ENCODE measurements around the gene ELMO1.

ELMO1 gene

DNA sequence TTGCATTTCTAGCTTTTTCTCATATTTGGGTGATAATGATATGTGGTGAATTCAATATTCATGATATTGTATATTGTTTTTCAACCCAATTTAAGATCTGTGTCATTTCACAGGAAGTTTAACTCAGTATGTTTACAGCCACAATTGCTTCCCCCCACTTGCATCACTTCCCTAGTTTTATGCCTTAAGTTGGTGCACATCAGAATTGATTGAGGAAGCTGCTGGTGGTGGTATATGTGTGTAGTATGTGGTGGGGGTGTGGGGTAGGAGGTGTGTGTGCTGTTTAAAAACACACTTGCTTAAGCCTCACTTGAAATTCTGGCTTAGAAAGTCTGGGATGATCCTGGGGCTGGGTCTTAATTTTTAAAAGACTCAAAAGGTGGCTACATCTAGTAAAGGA is 479.3 kb downstream of the ELMO1 start:
- Histone ChIP-seq H3K27ac (ENCODE audit: low read depth, low read length) (no peak overlapping the region), H3K9me3 (ENCODE audit: control insufficient read depth, insufficient read depth, low read length) (no peaks in the 10 kb centered on the region), H4K20me1 (ENCODE audit: control insufficient read depth, insufficient read depth, low read depth, low read length) (no peaks in the 10 kb centered on the region; the same call in 1 of the 2 replicates), H3K4me1 (ENCODE audit: control insufficient read depth, low read length) (no peaks in the 10 kb centered on the region), H3K4me2 (ENCODE audit: low read length) (no peak overlapping the region), H3K4me3 (ENCODE audit: low read length) (no peak overlapping the region), H3K36me3 (ENCODE audit: control insufficient read depth, low read length) (no peaks in the 10 kb centered on the region), H3K27me3 (ENCODE audit: control insufficient read depth, low read length) (no peaks in the 10 kb centered on the region), H3K9me2 (replicated peaks; ENCODE audit: control insufficient read depth, low read length) (no peaks in the 10 kb centered on the region), H3F3A (ENCODE audit: control insufficient read depth, insufficient read depth) (peaks cover 3% of the 10 kb centered on the region; the same call in 1 of the 2 replicates), H3K79me2 (ENCODE audit: control insufficient read depth, low read length) (no peaks in the 10 kb centered on the region)
- no peak for TF ChIP-seq EZH2phosphoT487 (IDR thresholded peaks at IDR 0.05; ENCODE audit: borderline replicate concordance, low read length)

DNA sequence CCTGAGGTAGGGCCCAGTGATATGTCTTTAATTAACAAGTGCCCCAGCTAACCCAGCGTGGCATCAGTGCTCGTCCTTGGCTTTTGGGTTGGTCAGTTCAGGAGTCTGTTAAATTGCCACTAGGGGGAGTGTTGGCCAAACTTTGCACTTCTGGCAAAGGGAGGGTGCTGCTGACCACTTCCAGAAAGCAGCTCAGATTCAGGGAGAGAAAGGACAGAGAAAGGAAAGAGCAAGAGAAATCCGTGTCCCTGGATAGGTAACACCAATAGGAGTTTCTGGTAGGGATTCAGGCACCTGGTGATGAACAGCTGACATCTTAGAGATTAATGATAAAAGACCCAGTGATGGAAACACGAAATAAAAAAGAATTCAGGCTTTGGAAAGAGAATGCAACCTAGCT is 481.3 kb downstream of the ELMO1 start:
- H4K20me1 ChIP-seq (ENCODE audit: control insufficient read depth, insufficient read depth, low read depth, low read length) = no peaks in the 10 kb centered on the region; the same call in 1 of the 2 replicates
- peaks cover 3% of the 10 kb centered on the region; the same call in 1 of the 2 replicates for H3F3A ChIP-seq (ENCODE audit: control insufficient read depth, insufficient read depth)
- H3K4me2 ChIP-seq (ENCODE audit: low read length) = no peak overlapping the region
- no peaks in the 10 kb centered on the region for H3K36me3 ChIP-seq (ENCODE audit: control insufficient read depth, low read length)
- TF ChIP-seq, protein P1, sequence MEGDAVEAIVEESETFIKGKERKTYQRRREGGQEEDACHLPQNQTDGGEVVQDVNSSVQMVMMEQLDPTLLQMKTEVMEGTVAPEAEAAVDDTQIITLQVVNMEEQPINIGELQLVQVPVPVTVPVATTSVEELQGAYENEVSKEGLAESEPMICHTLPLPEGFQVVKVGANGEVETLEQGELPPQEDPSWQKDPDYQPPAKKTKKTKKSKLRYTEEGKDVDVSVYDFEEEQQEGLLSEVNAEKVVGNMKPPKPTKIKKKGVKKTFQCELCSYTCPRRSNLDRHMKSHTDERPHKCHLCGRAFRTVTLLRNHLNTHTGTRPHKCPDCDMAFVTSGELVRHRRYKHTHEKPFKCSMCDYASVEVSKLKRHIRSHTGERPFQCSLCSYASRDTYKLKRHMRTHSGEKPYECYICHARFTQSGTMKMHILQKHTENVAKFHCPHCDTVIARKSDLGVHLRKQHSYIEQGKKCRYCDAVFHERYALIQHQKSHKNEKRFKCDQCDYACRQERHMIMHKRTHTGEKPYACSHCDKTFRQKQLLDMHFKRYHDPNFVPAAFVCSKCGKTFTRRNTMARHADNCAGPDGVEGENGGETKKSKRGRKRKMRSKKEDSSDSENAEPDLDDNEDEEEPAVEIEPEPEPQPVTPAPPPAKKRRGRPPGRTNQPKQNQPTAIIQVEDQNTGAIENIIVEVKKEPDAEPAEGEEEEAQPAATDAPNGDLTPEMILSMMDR (IDR thresholded peaks at IDR 0.05; ENCODE audit: low read depth, low read length, poor library complexity, severe bottlenecking) = peak; percentile 91
- TF ChIP-seq EZH2phosphoT487 (IDR thresholded peaks at IDR 0.05; ENCODE audit: borderline replicate concordance, low read length) = no peak
- no peaks in the 10 kb centered on the region for H3K79me2 ChIP-seq (ENCODE audit: control insufficient read depth, low read length)
- no peaks in the 10 kb centered on the region for H3K27me3 ChIP-seq (ENCODE audit: control insufficient read depth, low read length)
- no peak overlapping the region for H3K27ac ChIP-seq (ENCODE audit: low read depth, low read length)
- H3K9me3 ChIP-seq (ENCODE audit: control insufficient read depth, insufficient read depth, low read length) = no peaks in the 10 kb centered on the region
- H3K9me2 ChIP-seq (replicated peaks; ENCODE audit: control insufficient read depth, low read length) = no peaks in the 10 kb centered on the region
- H3K4me3 ChIP-seq (ENCODE audit: low read length) = no peak overlapping the region
- no peaks in the 10 kb centered on the region for H3K4me1 ChIP-seq (ENCODE audit: control insufficient read depth, low read length)

DNA sequence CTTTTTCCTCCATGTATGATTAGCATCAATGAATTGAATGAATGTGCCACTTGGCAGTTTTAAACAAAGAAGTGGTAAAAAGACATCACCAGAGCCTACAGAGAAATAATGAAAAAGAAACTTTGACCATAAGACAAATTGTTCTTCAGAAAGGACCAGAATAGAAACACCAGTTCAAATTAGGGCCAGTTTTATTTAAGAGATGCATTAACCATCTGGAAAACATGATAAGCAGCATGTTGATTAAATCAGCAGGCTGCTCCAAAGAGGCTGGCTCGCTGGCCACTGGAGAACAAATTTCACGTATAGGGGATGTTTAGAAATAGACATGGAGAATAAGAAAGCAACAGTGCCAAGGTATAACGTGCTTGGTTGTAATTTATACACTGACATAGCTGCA is 482.0 kb downstream of the ELMO1 start:
- Histone ChIP-seq H3K4me3 (ENCODE audit: low read length) (no peak overlapping the region), H3K27me3 (ENCODE audit: control insufficient read depth, low read length) (no peaks in the 10 kb centered on the region), H3K36me3 (ENCODE audit: control insufficient read depth, low read length) (no peaks in the 10 kb centered on the region), H3K9me3 (ENCODE audit: control insufficient read depth, insufficient read depth, low read length) (no peaks in the 10 kb centered on the region), H3K79me2 (ENCODE audit: control insufficient read depth, low read length) (no peaks in the 10 kb centered on the region), H3K27ac (ENCODE audit: low read depth, low read length) (no peak overlapping the region), H3K4me1 (ENCODE audit: control insufficient read depth, low read length) (no peaks in the 10 kb centered on the region), H4K20me1 (ENCODE audit: control insufficient read depth, insufficient read depth, low read depth, low read length) (no peaks in the 10 kb centered on the region; the same call in 1 of the 2 replicates), H3K9me2 (replicated peaks; ENCODE audit: control insufficient read depth, low read length) (no peaks in the 10 kb centered on the region), H3F3A (ENCODE audit: control insufficient read depth, insufficient read depth) (peaks cover 3% of the 10 kb centered on the region; the same call in 1 of the 2 replicates), H3K4me2 (ENCODE audit: low read length) (no peak overlapping the region)
- TF ChIP-seq, protein P1 (IDR thresholded peaks at IDR 0.05; ENCODE audit: low read depth, low read length, poor library complexity, severe bottlenecking) = no peak
- no peak for TF ChIP-seq EZH2phosphoT487 (IDR thresholded peaks at IDR 0.05; ENCODE audit: borderline replicate concordance, low read length)

DNA sequence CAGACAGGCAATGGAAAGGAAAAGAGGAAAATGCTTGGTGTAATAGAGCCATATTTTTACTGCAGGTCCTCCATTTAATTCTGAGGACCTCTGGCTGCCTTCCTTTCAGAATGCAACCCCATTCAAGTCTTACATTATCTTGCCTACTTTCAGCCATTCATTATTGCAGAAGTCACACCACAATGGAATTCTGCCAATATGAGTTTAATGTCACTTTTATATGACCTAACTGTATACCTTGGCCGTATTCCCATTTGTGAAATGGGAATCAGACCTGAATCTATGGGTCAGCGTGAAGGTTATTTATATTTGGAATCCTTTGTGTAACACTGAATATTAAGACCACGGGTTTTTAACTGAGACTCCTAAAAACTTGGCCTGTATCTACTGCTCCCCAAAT is 482.6 kb downstream of the ELMO1 start:
- Histone ChIP-seq H3K27me3 (ENCODE audit: control insufficient read depth, low read length) (no peaks in the 10 kb centered on the region), H3K4me1 (ENCODE audit: control insufficient read depth, low read length) (no peaks in the 10 kb centered on the region), H3F3A (ENCODE audit: control insufficient read depth, insufficient read depth) (peaks cover 3% of the 10 kb centered on the region; the same call in 1 of the 2 replicates), H3K4me3 (ENCODE audit: low read length) (no peak overlapping the region), H4K20me1 (ENCODE audit: control insufficient read depth, insufficient read depth, low read depth, low read length) (no peaks in the 10 kb centered on the region; the same call in 1 of the 2 replicates), H3K27ac (ENCODE audit: low read depth, low read length) (no peak overlapping the region), H3K4me2 (ENCODE audit: low read length) (no peak overlapping the region), H3K9me2 (replicated peaks; ENCODE audit: control insufficient read depth, low read length) (no peaks in the 10 kb centered on the region), H3K36me3 (ENCODE audit: control insufficient read depth, low read length) (no peaks in the 10 kb centered on the region), H3K79me2 (ENCODE audit: control insufficient read depth, low read length) (no peaks in the 10 kb centered on the region), H3K9me3 (ENCODE audit: control insufficient read depth, insufficient read depth, low read length) (no peaks in the 10 kb centered on the region)
- no peak for TF ChIP-seq EZH2phosphoT487 (IDR thresholded peaks at IDR 0.05; ENCODE audit: borderline replicate concordance, low read length)
- TF ChIP-seq, protein P1 (IDR thresholded peaks at IDR 0.05; ENCODE audit: low read depth, low read length, poor library complexity, severe bottlenecking) = no peak
